Stomach (tissue), 9 donors: ENCODE results near the gene LIMA1. TPM values are rescaled to one million over a fixed set of nuclear protein-coding genes. Genes with fewer than 3 reads are reported as not detected.
A peak's percentile ranks its signal among the peaks of the same experiment; 100 is the strongest.
"Not testable (repeated sequence)": the region's sequence is repeated elsewhere in the genome, so short reads cannot be mapped to it uniquely, and the experiment has no call there.

Experiments
- DNase-seq, 2 donors: peaks; one replicate each; pipeline versions ENCODE4 v3.0.0 to v3.0.0-alpha.2; 2013 to 2019
- H3K27ac ChIP-seq, 5 donors: fragments of 200-600 bp in 4 of 5; sonication (generic) in 4 of 5; one replicate each; pipeline ENCODE4 v1.5.1; 2013 to 2019; ENCODE audit warnings: mild to moderate bottlenecking in 1 of 5, moderate library complexity in 1 of 5
- H3K27me3 ChIP-seq, 3 donors: fragments of 200-600 bp; sonication (generic); one replicate each; pipeline ENCODE4 v1.5.1; 2017 to 2019; ENCODE audit warnings: mixed run types in 1 of 3
- H3K36me3 ChIP-seq, 4 donors: fragments of 200-600 bp; sonication (generic); 1 replicate in 3 of 4; 2 replicates in 1 of 4; pipeline ENCODE4 v1.5.1; 2016 to 2019
- H3K4me1 ChIP-seq, 4 donors: fragments of 200-600 bp; sonication (generic); one replicate each; pipeline ENCODE4 v1.5.1; 2016 to 2019
- H3K4me3 ChIP-seq, 4 donors: fragments of 200-600 bp; sonication (generic) in 3 of 4; one replicate each; pipeline ENCODE4 v1.5.1; 2016 to 2019; ENCODE audit warnings: mild to moderate bottlenecking in 1 of 4
- H3K9me3 ChIP-seq, 4 donors: fragments of 200-600 bp; sonication (generic); one replicate each; pipeline ENCODE4 v1.5.1; 2016 to 2019
- CTCF ChIP-seq, 7 experiments: fragments of 450-650 bp in 4 of 7; fragments of 200-600 bp in 3 of 7; sonication (generic) in 3 of 7; IDR thresholded peaks; one replicate each; pipeline ENCODE4 v1.5.1; 2016 to 2019; ENCODE audit warnings: antibody characterized with exemption in 7 of 7, control low read depth in 2 of 7, mild to moderate bottlenecking in 1 of 7
- EP300 ChIP-seq: sonication (generic); formaldehyde crosslinking; IDR thresholded peaks from one replicate; pipeline ENCODE4 v1.6.1; 2017; ENCODE audit warnings: antibody characterized with exemption
- POLR2A ChIP-seq, 4 donors: fragments of 450-650 bp; IDR thresholded peaks; one replicate each; pipeline ENCODE4 v1.6.1; 2016; ENCODE audit warnings: antibody characterized with exemption in 4 of 4, control low read depth in 2 of 4, mild to moderate bottlenecking in 1 of 4, moderate library complexity in 1 of 4
- POLR2AphosphoS5 ChIP-seq, 3 donors: sonication (generic); formaldehyde crosslinking; IDR thresholded peaks; one replicate each; pipeline ENCODE4 v1.6.1; 2016; ENCODE audit warnings: antibody characterized with exemption in 3 of 3
- WGBS, 5 donors: extraction: QIAGEN DNeasy Blood & Tissue Kit in 3 of 5; methylation state at CpG; one replicate each; pipeline versions ENCODE4 v1.1.5 to v1.1.7; 2013 to 2018; 5-methylcytosine and 5-hydroxymethylcytosine counted together
- intact Hi-C: fragments of 100-400 bp; cut with DNase I; formaldehyde crosslinking; loops from one replicate; pipeline ENCODE4 v1.15.1; 2023; ENCODE audit warnings: low total_unique reads
- polyA plus RNA-seq, 3 donors: library from polyadenylated mRNA; stranded (reverse); fragments of 200-250 nt; gene quantifications; one replicate each; pipeline ENCODE4 v1.2.3, GENCODE V29; 2013
- total RNA-seq, 5 donors: library from RNA; depleted of rRNA; stranded (reverse); fragments of >200 nt; gene quantifications; one replicate each; pipeline versions ENCODE4 v1.1.0 to v1.2.3, GENCODE V29; 2014 to 2016
- donor health status: healthy with polysubstance abuse.
- donor health status: Bipolar disorder and iron deficiency.
- donor health status: healthy.

LIMA1 gene
- total and polyA plus RNA-seq, 8 donors, result 28.7 to 143 (median 83.2) TPM

GRCh38 chr12:50315803-50316202, 32.5 kb upstream of the LIMA1 start:
- Histone ChIP-seq H3K9me3 (no peaks in the 10 kb centered on the region), H3K36me3 (no peaks in the 10 kb centered on the region), H3K4me1 (peaks cover 0 to 23% (median 14%) of the 10 kb centered on the region in 4 donors), H3K27me3 (no peaks in the 10 kb centered on the region), H3K27ac (no peak overlapping the region), H3K4me3 (no peak overlapping the region)
- intact Hi-C loops, result loop anchor here (10.0 kb wide), 1 partner anchor 91 kb away; no protein-coding TSS in a partner anchor
- WGBS, 5 donors, result 95 to 99% (median 96%) methylated on average over 9 of the region's 9 CpGs
- TF ChIP-seq EP300 (no peak), POLR2A (IDR thresholded peaks at IDR 0.05) (no peak), CTCF (IDR thresholded peaks at IDR 0.05) (no peak), POLR2AphosphoS5 (IDR thresholded peaks at IDR 0.05) (no peak)
- no peak for DNase-seq

GRCh38 chr12:50314636-50315312, 31.5 kb upstream of the LIMA1 start:
- Histone ChIP-seq H3K4me1 (peaks cover 0 to 23% (median 16%) of the 10 kb centered on the region in 4 donors), H3K27me3 (no peaks in the 10 kb centered on the region), H3K27ac (no peak overlapping the region), H3K4me3 (no peak overlapping the region), H3K36me3 (no peaks in the 10 kb centered on the region), H3K9me3 (no peaks in the 10 kb centered on the region)
- WGBS, 5 donors, result 57 to 70% (median 64%) methylated on average over 7 of the region's 7 CpGs
- DNase-seq, result peak in 1 of 2 donors; percentile 80
- intact Hi-C loops, result loop anchor here (10.0 kb wide), 1 partner anchor 90 kb away; no protein-coding TSS in a partner anchor
- TF ChIP-seq CTCF (IDR thresholded peaks at IDR 0.05) (peak in 4 of 7 experiments; percentile 46 to 58 (median 54)), POLR2AphosphoS5 (IDR thresholded peaks at IDR 0.05) (no peak), EP300 (no peak), POLR2A (IDR thresholded peaks at IDR 0.05) (no peak)

GRCh38 chr12:50313971-50314370, 30.7 kb upstream of the LIMA1 start:
- H3K36me3 ChIP-seq, H3K27ac ChIP-seq, H3K4me3 ChIP-seq, H3K9me3 ChIP-seq, H3K27me3 ChIP-seq, DNase-seq: not testable (repeated sequence)
- H3K4me1 ChIP-seq, result peaks cover 0 to 23% (median 16%) of the 10 kb centered on the region in 4 donors
- 91 to 97% (median 94%) methylated on average over 8 of the region's 8 CpGs for WGBS, 5 donors
- intact Hi-C loops, result loop anchor here (10.0 kb wide), 1 partner anchor 89 kb away; no protein-coding TSS in a partner anchor

GRCh38 chr12:50313256-50313931, 30.1 kb upstream of the LIMA1 start:
- Histone ChIP-seq H3K27ac (peak overlapping the region in 1 of 5 donors; percentile 31), H3K9me3 (no peaks in the 10 kb centered on the region), H3K4me3 (no peak overlapping the region), H3K4me1 (peaks cover 0 to 23% (median 16%) of the 10 kb centered on the region in 4 donors), H3K36me3 (no peaks in the 10 kb centered on the region), H3K27me3 (no peaks in the 10 kb centered on the region)
- intact Hi-C loops, result loop anchor here (10.0 kb wide), 1 partner anchor 89 kb away; no protein-coding TSS in a partner anchor
- TF ChIP-seq EP300, result no peak
- TF ChIP-seq POLR2A (IDR thresholded peaks at IDR 0.05), result no peak
- TF ChIP-seq CTCF (IDR thresholded peaks at IDR 0.05), result no peak
- no peak for DNase-seq
- 88 to 91% (median 90%) methylated on average over 5 of the region's 5 CpGs for WGBS, 5 donors
